PC-9 (cell line): ENCODE data around the gene MAGEF1.

Experiments
- EZH2 ChIP-seq: fragments of 200-600 bp; sonication (generic); IDR thresholded peaks from 2 replicates; pipeline ENCODE4 v1.8.0; 2017; ENCODE audit warnings: antibody characterized with exemption, low read depth
- TF ChIP-seq, protein P1 (sequence below): fragments of 200-600 bp; sonication (generic); conservative IDR thresholded peaks from 2 replicates; pipeline ENCODE4 v1.6.1; 2017; ENCODE audit warnings: mixed run types, antibody characterized with exemption, mild to moderate bottlenecking, moderate library complexity

DNA sequence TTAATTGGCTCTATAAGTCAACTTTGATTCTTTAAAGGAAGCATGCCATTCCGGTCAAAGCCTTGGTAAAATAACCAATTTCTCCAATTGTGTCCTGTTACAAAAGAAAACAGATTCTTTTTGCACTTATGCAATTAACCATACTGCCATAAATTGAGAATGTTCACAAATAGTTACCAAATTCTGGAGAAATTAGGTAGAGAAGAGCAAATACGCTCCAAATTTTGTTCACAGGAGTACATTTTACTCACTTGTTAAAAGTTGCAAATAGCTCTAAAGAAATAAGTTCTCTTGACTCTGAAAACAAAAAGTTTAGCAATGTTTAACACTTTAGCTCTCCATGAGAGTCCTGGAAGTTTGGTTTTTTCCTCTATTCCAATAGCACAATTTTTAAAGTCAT, 11.1 kb downstream of the MAGEF1 start:
- TF ChIP-seq, protein P1, sequence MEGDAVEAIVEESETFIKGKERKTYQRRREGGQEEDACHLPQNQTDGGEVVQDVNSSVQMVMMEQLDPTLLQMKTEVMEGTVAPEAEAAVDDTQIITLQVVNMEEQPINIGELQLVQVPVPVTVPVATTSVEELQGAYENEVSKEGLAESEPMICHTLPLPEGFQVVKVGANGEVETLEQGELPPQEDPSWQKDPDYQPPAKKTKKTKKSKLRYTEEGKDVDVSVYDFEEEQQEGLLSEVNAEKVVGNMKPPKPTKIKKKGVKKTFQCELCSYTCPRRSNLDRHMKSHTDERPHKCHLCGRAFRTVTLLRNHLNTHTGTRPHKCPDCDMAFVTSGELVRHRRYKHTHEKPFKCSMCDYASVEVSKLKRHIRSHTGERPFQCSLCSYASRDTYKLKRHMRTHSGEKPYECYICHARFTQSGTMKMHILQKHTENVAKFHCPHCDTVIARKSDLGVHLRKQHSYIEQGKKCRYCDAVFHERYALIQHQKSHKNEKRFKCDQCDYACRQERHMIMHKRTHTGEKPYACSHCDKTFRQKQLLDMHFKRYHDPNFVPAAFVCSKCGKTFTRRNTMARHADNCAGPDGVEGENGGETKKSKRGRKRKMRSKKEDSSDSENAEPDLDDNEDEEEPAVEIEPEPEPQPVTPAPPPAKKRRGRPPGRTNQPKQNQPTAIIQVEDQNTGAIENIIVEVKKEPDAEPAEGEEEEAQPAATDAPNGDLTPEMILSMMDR, result no peak
- no peak for TF ChIP-seq EZH2
